Head of caudate nucleus (tissue), 42 donors: ENCODE measurements around the gene CTBS.
"Not testable (repeated sequence)": the region's sequence is repeated elsewhere in the genome, so short reads cannot be mapped to it uniquely, and the experiment has no call there.

Source experiments
- DNase-seq, 42 donors: peaks; one replicate each; pipeline versions ENCODE4 v3.0.0 to v3.0.0-alpha.2; 2020 to 2021; ENCODE audit warnings: mixed read lengths in 7 of 42
- intact Hi-C: fragments of 100-400 bp; cut with DNase I; formaldehyde crosslinking; loops from one replicate; pipeline ENCODE4 v1.15.0; 2022

Gene CTBS

DNA sequence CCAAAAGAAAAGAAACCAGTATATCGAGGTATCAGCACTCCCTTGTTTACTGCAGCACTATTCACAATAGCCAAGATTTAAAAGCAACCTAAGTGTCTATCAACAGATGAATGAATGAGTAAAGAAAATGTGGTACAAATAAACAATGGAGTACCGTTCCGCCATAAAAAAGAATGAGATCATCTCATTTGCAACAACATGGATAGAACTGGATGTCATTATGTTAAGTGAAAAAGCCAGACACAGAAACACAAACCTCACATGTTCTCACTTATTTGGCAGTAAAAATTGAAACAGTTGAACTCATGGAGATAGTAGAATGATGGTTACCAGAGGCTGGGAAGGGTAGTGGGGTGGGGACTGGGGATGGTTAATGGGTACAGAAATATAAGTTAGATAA is 63.6 kb downstream of the CTBS start:
- intact Hi-C loops = no loop called here
- DNase-seq = no peak

GRCh38 chr1:84510165-84510564 is 64.1 kb downstream of the CTBS start:
- intact Hi-C loops = no loop called here
- DNase-seq = no peak

GRCh38 chr1:84509029-84509428 is 65.2 kb downstream of the CTBS start:
- DNase-seq = no peak
- intact Hi-C loops = loop anchor here (5.0 to 10.0 kb wide), 5 partner anchors 63 to 344 kb away; partner anchors contain the start of gene CTBS

GRCh38 chr1:84508510-84508909 is 65.7 kb downstream of the CTBS start:
- intact Hi-C loops = loop anchor here (5.0 to 10.0 kb wide), 5 partner anchors 64 to 344 kb away; partner anchors contain the start of gene CTBS
- DNase-seq = no peak

- not testable (repeated sequence) for DNase-seq
- intact Hi-C loops = loop anchor here (5.0 to 10.0 kb wide), 5 partner anchors 64 to 343 kb away; partner anchors contain the start of gene CTBS
These were observed 66.4 kb downstream of the CTBS start for GRCh38 chr1:84507887-84508286.

- DNase-seq = no peak
- intact Hi-C loops = loop anchor here (5.0 to 10.0 kb wide), 5 partner anchors 65 to 342 kb away; partner anchors contain the start of gene CTBS
These were observed 67.3 kb downstream of the CTBS start for GRCh38 chr1:84506729-84507453.

GRCh38 chr1:84506002-84506728 is 68.1 kb downstream of the CTBS start, which contains the start of the genes GNG5 and SPATA1:
Gene GNG5 (minus strand): TSS chr1:84506581. CDS start chr1:84506091, 490 bp downstream.
Gene SPATA1 (plus strand): TSS chr1:84506386. CDS start chr1:84516360, 9,974 bp downstream.
- intact Hi-C loops = loop anchor here (5.0 to 10.0 kb wide), 5 partner anchors 66 to 341 kb away; partner anchors contain the start of gene CTBS
- DNase-seq = peak; percentile 90 to 99 (median 97)

- DNase-seq = peak in 7 of 42 donors; percentile 17 to 53 (median 36)
- intact Hi-C loops = loop anchor here (5.0 to 10.0 kb wide), 5 partner anchors 67 to 341 kb away; partner anchors contain the start of gene CTBS
These were observed 68.7 kb downstream of the CTBS start for GRCh38 chr1:84505493-84506001.

DNA sequence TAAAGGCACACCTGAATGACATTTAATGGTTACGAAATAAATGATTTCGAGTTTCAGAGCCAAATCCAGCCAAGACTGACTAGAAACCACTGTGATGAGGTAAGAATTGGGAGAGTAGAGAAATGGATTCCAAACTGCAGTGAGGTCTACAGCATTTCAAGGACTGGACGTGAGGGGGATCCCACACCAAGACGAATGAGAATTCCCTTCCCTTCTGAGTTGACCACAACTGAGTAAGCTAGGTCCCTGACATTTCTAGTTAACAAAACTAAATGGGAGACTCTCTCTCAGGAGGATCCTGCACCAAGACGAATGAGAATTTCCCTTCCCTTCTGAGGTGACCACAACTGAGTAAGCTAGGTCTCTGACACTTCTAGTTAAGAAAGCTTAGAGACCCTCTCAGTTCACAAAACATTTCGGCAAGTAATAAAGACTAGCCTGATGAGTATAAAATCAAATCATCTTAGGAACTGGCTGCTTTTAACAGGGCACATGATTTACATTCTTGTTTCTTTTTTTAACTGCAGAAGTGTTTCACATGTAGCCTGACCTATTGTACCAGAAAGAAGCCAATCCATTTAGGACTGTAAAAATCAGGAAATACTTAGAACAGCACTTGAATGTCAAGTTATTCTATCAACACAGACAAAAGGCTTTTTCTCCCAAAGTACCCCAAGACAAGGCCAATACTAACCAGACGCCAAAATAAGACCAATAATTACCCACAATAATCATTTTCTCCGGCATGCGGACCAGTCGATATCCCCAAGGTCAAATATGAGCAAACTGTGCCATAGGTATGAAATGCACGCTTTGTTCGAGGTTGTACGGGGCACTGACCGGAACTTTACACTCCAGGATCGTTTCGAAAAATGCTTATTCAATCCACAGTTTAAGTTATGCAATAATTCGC is 69.4 kb downstream of the CTBS start:
- intact Hi-C loops = loop anchor here (5.0 to 10.0 kb wide), 5 partner anchors 67 to 340 kb away; partner anchors contain the start of gene CTBS
- DNase-seq = peak in 1 of 42 donors; percentile 5

DNA sequence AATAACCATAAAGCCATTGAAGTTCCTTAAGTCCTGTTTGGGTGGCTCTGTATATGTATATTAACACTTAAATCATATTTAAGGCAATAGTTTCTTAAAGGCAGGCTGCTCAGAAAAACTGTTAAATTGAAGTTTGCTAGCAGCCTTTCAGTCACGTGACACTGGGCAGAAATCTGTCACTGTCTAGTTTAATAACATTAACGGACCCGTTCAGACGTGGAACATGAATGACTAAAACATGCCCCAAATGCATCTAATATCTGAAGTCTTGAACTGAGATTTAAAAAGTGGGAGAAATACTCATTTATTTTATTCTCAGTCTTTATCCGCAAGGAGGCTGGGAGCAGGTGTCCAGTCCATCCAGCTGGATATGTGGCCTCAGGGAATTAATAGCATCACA is 71.3 kb downstream of the CTBS start:
- DNase-seq = no peak
- intact Hi-C loops = loop anchor here (10.0 kb wide), 2 partner anchors 252 to 338 kb away; no protein-coding TSS in a partner anchor
